Uterus (tissue), 4 donors: Measurements from ENCODE around the gene C1QL2. TPM values are rescaled to one million over a fixed set of nuclear protein-coding genes. Genes with fewer than 3 reads are reported as not detected.

Experiments
- DNase-seq, 2 donors: peaks; one replicate each; pipeline ENCODE4 v3.0.0-alpha.2; 2019 to 2020
- H3K27ac ChIP-seq, 2 donors: fragments of 200-600 bp; sonication (generic); 1 replicate in 1 of 2; 2 replicates in 1 of 2; pipeline ENCODE4 v1.5.1; 2016 to 2018
- H3K27me3 ChIP-seq, 2 donors: fragments of 200-600 bp; sonication (generic); one replicate each; pipeline ENCODE4 v1.5.1; 2018 to 2019; ENCODE audit warnings: control low read depth in 1 of 2
- H3K36me3 ChIP-seq, 2 donors: fragments of 200-600 bp; sonication (generic); one replicate each; pipeline ENCODE4 v1.5.1; 2019; ENCODE audit warnings: control low read depth in 1 of 2
- H3K4me1 ChIP-seq, 2 donors: fragments of 200-600 bp; sonication (generic); one replicate each; pipeline ENCODE4 v1.5.1; 2018 to 2019; ENCODE audit warnings: control low read depth in 1 of 2
- H3K4me3 ChIP-seq, 2 donors: fragments of 200-600 bp; sonication (generic); 1 replicate in 1 of 2; 2 replicates in 1 of 2; pipeline ENCODE4 v1.5.1; 2018 to 2019; ENCODE audit warnings: mild to moderate bottlenecking in 1 of 2
- H3K9me3 ChIP-seq, 2 donors: fragments of 200-600 bp; sonication (generic); one replicate each; pipeline ENCODE4 v1.5.1; 2019; ENCODE audit warnings: control low read depth in 1 of 2
- CTCF ChIP-seq, 4 experiments: fragments of 200-600 bp in 2 of 4; fragments of 450-650 bp in 2 of 4; sonication (generic) in 2 of 4; IDR thresholded peaks; one replicate each; pipeline ENCODE4 v1.5.1; 2016 to 2019; ENCODE audit warnings: antibody characterized with exemption in 4 of 4, mild to moderate bottlenecking in 2 of 4, moderate library complexity in 1 of 4
- POLR2A ChIP-seq, 2 donors: fragments of 450-650 bp; IDR thresholded peaks; one replicate each; pipeline ENCODE4 v1.6.1; 2016; ENCODE audit warnings: antibody characterized with exemption in 2 of 2, mild to moderate bottlenecking in 1 of 2, moderate library complexity in 1 of 2
- intact Hi-C: fragments of 100-400 bp; cut with DNase I; formaldehyde crosslinking; loops from one replicate; pipeline ENCODE4 v1.15.1; 2023; ENCODE audit warnings: low total_unique reads
- total RNA-seq, 4 donors: library from RNA; depleted of rRNA in 3 of 4; stranded (reverse); fragments of >200 nt in 3 of 4; gene quantifications; one replicate each; pipeline versions ENCODE4 v1.1.0 to v1.2.4, GENCODE V29; 2014 to 2023
- donor health status: DM: yes; HTN: yes; CAD: no.

C1QL2 gene
- total RNA-seq, 4 donors from 2014 or later, result not detected

- intact Hi-C loops, result no loop called here
- TF ChIP-seq POLR2A (IDR thresholded peaks at IDR 0.05) (no peak), CTCF (IDR thresholded peaks at IDR 0.05) (no peak)
Observed at GRCh38 chr2:119155633-119156032, 2.9 kb downstream of the C1QL2 start.

GRCh38 chr2:119154076-119154475 is 4.5 kb downstream of the C1QL2 start:
- Histone ChIP-seq H3K4me1 (no peaks in the 10 kb centered on the region), H3K36me3 (no peaks in the 10 kb centered on the region), H3K4me3 (no peak overlapping the region), H3K9me3 (no peaks in the 10 kb centered on the region), H3K27me3 (peaks cover 0 to 16% of the 10 kb centered on the region in 2 donors), H3K27ac (no peak overlapping the region)
- intact Hi-C loops, result no loop called here
- TF ChIP-seq POLR2A (IDR thresholded peaks at IDR 0.05) (no peak), CTCF (IDR thresholded peaks at IDR 0.05) (no peak)
- no peak for DNase-seq

More at GRCh38 chr2:119155633-119156032, 2.9 kb downstream of the C1QL2 start:
- Histone ChIP-seq H3K4me1 (no peaks in the 10 kb centered on the region), H3K9me3 (no peaks in the 10 kb centered on the region), H3K36me3 (no peaks in the 10 kb centered on the region), H3K27ac (no peak overlapping the region), H3K4me3 (no peak overlapping the region), H3K27me3 (peaks cover 0 to 16% of the 10 kb centered on the region in 2 donors)
- no peak for DNase-seq

- intact Hi-C loops, result no loop called here
- H3K4me1 ChIP-seq, result no peaks in the 10 kb centered on the region
- no peak overlapping the region for H3K4me3 ChIP-seq
- H3K27me3 ChIP-seq, result peaks cover 0 to under 1% of the 10 kb centered on the region in 2 donors
- no peaks in the 10 kb centered on the region for H3K9me3 ChIP-seq
- H3K27ac ChIP-seq, result no peak overlapping the region
- no peak for TF ChIP-seq POLR2A (IDR thresholded peaks at IDR 0.05)
- no peak for TF ChIP-seq CTCF (IDR thresholded peaks at IDR 0.05)
- DNase-seq, result no peak
- no peaks in the 10 kb centered on the region for H3K36me3 ChIP-seq
Observed at GRCh38 chr2:119149611-119150010, 8.9 kb downstream of the C1QL2 start.

GRCh38 chr2:119147776-119148715 is 10.5 kb downstream of the C1QL2 start:
- H3K4me3 ChIP-seq, result no peak overlapping the region
- H3K27me3 ChIP-seq, result no peaks in the 10 kb centered on the region
- TF ChIP-seq CTCF (IDR thresholded peaks at IDR 0.05) (no peak), POLR2A (IDR thresholded peaks at IDR 0.05) (no peak)
- no peaks in the 10 kb centered on the region for H3K9me3 ChIP-seq
- no peaks in the 10 kb centered on the region for H3K36me3 ChIP-seq
- intact Hi-C loops, result no loop called here
- no peak overlapping the region for H3K27ac ChIP-seq
- H3K4me1 ChIP-seq, result no peaks in the 10 kb centered on the region
- DNase-seq, result no peak

- TF ChIP-seq POLR2A (IDR thresholded peaks at IDR 0.05), result no peak
- no peak for TF ChIP-seq CTCF (IDR thresholded peaks at IDR 0.05)
- Histone ChIP-seq H3K27ac (no peak overlapping the region), H3K4me1 (no peaks in the 10 kb centered on the region), H3K27me3 (no peaks in the 10 kb centered on the region), H3K4me3 (no peak overlapping the region), H3K36me3 (no peaks in the 10 kb centered on the region), H3K9me3 (no peaks in the 10 kb centered on the region)
- DNase-seq, result no peak
- intact Hi-C loops, result no loop called here
Observed at GRCh38 chr2:119144806-119145205, 13.7 kb downstream of the C1QL2 start.
